Measurements from ENCODE around the gene RPLP2.
A peak's percentile ranks its signal among the peaks of the same experiment; 100 is the strongest.

The RPLP2 gene

DNA sequence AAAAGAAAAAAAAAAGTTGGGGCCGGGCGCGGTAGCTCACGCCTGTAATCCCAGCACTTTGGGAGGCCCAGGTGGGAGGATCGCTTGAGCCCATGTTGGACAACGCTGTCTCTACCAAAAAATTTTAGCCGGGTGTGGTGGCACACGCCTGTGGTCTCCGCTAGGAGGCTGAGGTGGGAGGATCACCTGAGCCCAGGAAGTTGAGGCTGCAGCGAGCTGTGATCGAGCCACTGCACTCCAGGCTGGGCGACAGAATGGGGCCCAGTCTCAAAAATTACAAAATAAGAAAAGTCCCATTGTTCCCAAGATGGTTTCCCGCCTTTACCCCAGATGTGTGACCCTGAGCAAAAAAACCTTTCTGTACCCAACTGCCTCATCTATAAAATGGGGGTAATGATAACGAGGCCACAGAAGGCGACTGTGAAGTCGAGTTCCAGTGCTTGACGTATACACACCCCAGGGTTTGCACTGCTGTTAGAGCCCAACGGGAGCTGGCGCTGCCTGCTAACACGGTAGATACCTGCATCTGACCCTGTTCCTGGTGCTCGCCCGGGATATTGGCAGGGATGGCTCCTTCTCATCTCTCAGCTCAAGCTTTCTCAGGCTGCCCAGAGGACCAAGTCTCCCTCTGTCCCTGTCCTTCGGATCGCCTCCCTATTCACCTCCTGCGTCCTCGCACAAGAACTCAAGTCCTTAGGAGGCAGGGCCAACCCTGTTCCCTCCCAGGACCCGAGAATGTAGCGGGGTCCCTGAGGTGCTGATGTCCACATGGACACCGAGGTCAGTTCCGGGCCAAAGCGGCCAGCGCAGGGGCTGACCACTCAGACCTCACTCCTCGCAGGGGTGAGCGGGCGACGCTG, 1.1 kb upstream of the RPLP2 start:
- DNase-seq, result no peak

DNA sequence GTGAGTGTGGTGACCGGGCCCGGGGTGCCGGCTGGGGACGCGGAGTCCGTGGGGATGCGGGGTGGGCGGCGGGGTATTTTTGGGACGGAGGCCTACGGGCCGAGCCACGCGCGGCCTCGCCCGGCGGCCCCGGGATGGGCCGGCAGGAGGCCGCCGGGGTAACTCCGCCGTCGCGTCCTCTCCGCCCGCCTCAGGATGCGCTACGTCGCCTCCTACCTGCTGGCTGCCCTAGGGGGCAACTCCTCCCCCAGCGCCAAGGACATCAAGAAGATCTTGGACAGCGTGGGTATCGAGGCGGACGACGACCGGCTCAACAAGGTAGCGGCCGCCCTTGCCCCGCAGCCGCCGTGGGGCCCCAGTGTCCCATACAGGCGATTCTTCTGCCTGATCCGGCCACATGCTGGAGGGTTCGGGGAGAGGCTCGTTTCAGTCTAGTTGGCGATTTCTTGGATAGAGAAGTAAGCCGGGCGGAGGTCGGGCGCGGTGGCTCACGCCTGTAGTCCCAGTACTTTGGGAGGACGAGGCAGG, 337 bp downstream of the RPLP2 start:
- no peak for DNase-seq

DNA sequence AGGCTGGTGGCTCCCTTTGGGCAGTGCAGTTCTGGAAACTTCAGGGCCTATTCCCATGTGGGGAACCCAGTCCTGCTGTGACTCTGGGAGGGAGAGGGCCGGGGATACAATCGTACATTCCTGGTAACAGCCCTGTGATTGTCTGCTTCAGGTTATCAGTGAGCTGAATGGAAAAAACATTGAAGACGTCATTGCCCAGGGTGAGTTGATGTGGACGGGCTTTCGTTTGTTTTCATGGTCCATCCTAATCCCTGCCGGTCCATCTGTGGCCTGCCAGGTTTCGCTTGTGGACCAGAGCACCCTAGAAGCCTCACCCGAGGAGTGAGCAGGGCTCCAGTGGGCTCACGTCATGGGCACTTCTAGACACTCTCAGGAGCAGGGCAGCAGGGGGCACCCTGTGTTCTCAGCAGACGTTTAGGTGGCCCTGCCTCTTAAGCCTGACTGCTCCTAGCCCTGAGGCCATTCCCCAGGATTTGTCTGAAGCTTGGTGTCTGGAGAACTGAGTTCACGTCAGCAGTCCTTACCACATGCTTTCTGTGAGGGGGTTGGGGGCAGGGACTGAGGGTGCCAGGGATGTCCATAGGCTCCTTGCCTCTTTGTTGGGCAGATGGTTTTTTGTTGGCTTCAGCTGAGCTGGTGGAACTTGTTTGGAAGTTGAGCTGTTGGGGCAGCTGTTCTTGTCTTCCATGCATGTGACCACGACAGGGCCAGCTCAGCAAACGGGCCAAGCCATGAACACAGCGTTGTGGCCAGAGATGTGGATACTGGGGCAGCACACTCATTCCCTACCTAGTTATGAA, 1.9 kb downstream of the RPLP2 start:
- no peak for DNase-seq

DNA sequence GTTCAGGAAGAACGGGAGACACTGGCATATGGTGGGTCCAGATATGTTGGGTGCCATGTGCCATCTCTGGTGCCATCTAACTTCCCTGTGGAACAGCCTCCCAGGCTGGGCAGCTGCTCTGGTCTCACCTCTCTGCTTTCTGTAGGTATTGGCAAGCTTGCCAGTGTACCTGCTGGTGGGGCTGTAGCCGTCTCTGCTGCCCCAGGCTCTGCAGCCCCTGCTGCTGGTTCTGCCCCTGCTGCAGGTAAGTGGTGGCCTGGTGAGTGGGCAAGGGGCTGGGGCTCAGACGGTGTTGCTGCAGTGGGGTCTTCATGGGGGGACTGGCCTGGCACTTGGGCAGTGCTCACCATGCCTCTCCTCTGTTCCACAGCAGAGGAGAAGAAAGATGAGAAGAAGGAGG, 2.6 kb downstream of the RPLP2 start:
- no peak for DNase-seq

DNA sequence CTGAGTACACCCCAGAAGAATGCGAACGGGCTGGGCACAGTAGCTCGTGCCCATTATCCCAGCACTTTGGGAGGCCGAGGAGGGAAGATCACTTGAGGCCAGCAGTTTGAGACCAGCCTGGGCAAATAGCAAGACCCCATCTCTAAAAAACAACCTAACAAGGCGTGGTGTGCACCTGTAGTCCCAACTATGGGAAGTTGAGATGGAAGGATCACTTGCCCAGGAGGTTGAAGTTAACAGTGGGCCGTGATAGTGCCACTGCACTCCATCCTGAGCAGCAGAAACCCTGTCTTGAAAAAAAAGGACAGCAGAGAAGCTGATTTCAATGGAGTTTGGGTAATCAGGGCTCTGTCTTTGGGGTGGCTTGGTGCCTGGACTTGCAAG, 3.3 kb downstream of the RPLP2 start:
- no peak for DNase-seq

DNA sequence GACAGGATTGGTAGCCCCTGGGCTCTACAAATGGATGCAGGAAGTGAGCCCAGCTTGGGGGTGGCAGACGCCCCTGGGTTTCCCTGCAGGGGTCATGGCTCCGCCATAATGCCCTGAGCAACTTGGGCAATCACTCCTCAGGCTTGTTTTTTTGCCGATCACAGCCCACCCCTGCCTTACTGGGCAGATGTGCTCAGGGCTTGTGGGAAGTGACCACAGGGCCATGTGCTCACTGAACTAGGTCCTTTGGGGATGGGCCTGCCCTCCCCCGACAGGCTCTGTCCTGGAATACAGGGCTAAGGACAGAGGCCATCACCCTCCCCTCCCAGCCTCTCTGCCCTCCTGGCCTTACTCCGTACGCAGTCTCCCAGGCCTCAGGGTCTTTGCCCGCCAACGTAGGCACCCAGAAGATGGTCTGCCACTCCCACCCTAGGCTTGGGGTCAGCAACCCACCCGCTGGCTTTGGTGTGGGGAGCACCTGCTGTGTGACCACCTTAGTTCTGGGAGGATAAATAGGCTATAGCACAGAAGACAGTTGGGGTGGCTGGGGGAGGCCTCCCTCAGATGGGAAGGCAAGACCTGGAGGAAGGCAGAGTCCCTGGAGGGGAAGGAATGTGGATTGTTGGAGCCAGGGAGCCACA, 3.8 kb downstream of the RPLP2 start:
- DNase-seq, result no peak

DNA sequence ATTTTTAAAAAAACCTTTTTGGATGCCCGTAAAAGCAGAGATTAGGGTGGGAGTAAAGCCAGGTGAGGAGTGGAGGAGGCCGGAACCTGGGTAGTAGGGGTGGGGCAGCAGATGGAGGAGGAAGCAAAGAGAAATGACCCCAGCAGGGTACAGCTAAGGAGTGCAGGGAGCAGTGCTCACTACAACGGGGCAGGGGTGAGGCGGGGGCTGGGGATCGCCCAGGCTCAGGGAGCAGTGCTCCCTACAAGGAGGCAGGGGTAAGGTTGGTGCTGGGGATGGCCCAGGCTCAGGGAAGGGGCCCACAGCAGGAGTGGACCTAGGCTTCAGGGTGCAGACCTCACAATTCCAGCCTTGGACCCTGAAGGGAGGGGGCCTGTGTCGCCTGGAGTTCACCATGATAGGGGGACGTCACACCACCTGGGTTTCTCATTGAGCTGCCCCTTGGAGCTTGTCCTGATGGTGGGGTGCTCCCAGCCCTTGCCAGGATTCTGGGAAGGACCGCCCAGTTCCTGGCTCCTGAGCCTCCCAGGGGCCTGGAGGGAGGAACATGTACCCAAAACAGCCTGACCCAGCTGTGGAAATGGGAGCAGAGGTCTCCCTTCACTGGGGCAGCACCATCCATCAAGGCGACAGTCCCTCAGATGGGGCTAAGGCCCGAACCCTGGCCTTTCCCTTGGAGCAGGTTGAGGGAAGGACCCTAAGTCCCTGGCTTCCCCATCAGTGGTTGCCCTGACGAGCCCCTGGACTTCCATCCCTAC, 6.1 kb downstream of the RPLP2 start:
- no peak for DNase-seq

DNA sequence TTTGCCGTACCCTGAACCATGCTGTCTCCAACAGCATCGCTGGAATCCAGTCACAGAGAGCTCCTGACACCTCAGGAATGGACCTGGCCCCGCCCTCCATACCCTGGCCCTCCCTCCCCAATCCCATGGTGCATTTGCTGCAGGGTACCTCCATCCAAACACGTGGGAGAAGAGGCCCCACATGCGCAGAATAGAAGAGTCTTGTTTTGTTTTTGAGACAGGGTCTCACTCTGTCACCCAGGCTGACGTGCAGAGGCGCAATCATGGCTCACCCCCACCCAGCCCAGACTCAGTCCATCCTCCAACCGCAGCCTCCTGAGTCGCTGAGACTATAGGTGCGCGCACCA, 6.6 kb downstream of the RPLP2 start:
- no peak for DNase-seq

DNA sequence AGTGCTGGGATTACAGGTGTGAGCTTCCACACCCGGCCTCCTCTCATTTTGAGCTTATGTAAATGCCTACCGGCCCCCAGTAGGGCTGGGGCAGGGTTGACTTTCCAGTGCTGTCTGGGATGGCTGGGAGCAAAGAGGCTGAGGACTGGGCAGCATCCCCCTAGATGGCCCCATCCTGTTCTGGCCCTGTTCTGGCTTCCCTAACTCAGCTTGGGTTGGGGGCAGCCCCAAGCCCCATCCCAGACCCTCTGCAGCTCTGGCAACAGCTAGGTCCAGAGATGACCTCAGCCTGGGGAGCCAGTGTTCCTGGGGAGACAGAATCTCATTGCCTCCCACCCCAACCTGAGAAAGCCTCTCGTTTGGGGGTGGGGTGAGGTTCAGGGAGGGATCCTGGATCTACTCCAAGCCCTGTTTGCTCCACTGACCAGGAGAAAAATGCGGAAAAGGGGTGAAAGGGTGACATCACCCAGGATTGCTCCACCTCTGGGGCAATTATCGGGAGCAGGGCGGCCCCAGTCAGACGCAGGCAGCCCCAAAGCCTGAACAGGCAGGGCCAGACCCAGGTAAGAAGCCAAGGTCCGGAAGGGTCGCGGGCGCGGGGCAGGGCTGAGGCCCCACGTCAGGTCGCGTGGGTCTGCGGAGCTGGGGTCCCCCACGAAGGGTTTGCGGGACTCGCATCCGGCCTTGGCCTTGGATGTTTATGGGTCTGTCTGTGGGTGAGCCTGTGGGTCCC, 8.8 kb downstream of the RPLP2 start, which contains the start of gene PNPLA2:
Gene PNPLA2, plus strand, starts transcription at position 519 of the 733 bp plus-strand sequence. CDS start 805 bp downstream, outside the sequence.
- no peak for DNase-seq

DNA sequence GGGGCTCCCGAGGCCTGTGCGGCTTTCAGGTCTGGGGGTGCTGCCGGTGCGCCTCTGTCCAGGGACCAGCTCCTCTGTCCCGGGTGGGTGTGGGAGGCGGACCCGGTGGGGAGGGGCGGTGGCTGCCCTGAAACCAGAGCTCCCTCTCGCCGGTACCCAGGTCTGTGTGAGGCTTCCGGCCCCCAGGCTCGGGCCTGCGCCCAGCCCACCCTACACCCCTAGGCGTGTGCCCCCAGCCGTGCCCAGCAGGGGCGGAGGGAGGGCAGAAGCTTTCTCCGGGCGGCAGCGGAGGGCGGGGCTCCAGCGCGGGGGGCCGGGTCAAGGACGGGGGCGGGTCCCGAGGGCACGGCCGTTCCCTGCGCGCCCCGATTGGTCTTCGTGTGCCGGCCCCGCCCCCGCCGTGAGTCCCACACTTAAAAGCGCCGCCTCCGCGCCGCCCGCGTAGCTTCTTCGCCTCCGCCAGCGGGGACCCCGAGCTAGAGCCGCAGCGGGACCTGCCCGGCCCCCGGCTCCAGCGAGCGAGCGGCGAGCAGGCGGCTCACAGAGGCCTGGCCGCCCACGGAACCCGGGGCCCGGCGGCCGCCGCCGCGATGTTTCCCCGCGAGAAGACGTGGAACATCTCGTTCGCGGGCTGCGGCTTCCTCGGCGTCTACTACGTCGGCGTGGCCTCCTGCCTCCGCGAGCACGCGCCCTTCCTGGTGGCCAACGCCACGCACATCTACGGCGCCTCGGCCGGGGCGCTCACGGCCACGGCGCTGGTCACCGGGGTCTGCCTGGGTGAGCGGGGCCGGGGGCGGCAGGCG, 9.6 kb downstream of the RPLP2 start:
- DNase-seq, result peak; percentile 80 to 92

DNA sequence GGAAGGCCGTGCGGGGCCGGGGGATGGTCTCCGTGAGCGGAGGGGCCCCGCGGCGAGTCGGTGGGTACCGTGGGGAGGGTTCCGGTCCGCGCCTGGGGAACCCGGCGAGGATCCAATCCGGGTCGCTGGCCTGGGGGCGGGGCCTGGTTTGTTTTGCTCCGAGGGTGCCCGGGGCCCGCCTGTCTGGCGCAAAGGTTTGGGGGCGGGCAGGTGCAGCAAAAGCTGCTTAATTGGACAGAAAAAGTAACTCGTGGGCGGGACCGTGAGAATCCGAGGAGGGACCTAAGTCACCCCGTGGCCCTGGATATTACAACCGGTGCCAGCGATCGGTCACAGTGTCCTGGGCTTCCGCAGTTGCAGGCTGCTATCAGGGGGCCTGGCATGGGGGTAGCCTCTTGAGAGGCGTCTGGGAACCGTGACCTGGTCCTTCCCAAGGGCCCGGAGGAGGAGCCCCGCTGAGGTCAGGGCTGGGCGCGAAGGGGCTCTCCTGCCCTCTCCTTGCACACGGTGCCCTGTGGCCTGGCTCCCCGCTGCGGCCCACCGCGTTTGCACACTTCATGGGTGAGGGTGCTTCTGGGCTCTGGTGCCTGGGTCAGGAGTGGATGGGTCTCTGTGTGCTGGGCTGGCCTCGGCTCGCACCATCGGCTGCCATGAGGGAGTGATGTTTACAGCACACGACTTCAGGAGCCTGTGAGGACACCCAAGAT, 10.3 kb downstream of the RPLP2 start:
- peak; percentile 64 to 69 for DNase-seq

DNA sequence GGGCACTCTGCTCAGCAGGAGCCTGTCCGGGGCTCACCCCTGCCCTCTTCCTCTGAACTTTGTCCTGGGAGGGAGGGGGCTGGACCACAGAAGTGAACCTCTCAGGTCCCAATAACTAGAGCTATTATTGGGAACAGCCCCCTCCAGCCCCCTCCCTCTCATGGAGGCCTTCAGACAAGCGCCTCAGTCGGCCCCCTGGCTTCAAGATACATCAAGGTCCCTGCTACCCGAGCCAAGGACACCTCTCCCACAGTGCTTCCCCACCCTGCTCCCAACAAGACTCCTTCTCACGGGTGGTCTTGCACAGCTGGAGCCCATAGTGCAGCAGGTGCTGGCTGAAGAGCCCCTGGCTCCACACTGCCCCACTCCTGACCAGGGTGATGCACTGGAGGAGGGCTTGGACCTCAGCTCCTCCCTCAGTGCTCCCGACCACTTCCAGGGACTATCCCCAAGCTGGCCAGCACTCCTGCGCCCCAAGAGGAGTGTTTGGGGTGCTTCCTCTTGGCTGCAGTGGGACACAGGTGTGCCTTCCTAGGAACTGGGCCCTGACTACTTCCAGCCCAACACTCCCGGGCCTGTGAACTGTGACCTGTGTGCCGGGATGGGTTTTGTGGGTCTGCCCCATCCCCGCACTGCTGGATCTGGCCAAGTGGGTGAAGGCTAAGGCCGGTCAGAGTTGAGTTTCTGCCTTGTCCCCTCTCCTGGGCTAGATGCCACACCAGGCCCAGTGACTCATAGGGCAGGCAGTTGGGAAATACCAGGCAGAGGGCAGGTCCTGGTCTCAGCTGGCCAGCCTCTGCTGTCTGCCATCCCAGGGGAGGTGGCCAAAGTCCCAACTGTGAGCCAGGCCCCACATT, 11.1 kb downstream of the RPLP2 start:
- DNase-seq, result peak; percentile 70 to 75

DNA sequence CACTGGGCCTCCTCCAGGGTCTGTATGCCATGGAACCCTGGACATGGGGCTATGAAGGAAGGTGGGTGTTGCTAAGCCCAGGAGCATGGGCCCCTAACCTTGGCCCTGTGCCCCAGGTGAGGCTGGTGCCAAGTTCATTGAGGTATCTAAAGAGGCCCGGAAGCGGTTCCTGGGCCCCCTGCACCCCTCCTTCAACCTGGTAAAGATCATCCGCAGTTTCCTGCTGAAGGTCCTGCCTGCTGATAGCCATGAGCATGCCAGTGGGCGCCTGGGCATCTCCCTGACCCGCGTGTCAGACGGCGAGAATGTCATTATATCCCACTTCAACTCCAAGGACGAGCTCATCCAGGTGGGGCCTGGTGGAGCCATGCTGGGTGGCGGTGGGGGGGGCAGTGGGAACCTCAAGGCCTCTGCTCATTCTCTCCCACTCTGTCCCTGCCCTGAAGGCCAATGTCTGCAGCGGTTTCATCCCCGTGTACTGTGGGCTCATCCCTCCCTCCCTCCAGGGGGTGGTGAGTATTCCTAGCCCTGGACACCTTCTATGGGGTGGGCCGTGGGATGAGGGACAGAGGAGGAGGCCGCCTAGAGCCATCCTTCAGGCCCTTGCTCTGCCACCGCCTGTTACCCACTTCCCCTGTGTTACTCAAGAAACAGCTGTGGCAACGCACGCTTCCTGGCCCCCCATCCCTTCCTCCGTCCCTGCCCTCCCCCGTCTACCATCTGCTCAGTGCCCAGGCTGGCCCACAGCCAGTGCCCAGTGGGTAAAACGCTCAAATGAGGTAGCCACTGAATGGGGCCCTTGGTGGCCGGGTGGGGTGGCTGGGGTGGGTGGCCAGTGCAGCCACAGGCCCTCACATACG, 12.0 kb downstream of the RPLP2 start:
- DNase-seq, result peak in 1 of 2 donors; percentile 34

DNA sequence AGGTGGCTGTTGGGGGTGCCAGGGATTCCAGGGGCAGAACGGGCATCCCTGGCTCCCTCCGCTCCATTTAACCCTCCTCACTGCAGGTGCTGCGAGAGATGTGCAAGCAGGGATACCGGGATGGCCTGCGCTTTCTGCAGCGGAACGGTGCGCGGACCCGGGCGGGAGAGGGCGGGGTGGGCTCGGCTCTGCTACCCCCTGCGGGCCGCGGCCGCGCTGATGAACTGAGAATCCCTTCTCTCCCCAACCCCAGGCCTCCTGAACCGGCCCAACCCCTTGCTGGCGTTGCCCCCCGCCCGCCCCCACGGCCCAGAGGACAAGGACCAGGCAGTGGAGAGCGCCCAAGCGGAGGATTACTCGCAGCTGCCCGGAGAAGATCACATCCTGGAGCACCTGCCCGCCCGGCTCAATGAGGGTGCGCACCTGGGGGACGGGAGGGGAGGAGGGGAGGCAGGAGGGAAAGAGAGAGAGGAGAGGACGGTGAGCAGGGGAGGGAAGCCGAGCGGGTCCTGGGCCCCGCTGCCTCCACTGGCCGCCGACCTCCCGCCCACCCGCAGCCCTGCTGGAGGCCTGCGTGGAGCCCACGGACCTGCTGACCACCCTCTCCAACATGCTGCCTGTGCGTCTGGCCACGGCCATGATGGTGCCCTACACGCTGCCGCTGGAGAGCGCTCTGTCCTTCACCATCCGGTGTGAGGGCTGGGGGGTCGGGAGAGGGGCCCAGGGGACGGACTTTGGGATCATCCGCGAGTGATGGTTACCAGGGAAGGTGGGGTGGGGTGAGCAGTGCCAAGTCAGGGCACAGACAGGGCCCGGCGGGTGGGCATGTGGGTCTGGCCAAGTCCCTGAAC, 13.9 kb downstream of the RPLP2 start:
- DNase-seq, result no peak

DNA sequence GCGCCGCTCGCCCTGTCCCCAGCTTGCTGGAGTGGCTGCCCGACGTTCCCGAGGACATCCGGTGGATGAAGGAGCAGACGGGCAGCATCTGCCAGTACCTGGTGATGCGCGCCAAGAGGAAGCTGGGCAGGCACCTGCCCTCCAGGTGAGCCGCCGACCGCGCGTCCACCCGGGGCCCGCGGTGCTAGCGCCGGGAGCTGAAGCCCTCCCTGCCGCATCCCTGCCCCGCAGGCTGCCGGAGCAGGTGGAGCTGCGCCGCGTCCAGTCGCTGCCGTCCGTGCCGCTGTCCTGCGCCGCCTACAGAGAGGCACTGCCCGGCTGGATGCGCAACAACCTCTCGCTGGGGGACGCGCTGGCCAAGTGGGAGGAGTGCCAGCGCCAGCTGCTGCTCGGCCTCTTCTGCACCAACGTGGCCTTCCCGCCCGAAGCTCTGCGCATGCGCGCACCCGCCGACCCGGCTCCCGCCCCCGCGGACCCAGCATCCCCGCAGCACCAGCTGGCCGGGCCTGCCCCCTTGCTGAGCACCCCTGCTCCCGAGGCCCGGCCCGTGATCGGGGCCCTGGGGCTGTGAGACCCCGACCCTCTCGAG, 14.6 kb downstream of the RPLP2 start:
- DNase-seq, result no peak

DNA sequence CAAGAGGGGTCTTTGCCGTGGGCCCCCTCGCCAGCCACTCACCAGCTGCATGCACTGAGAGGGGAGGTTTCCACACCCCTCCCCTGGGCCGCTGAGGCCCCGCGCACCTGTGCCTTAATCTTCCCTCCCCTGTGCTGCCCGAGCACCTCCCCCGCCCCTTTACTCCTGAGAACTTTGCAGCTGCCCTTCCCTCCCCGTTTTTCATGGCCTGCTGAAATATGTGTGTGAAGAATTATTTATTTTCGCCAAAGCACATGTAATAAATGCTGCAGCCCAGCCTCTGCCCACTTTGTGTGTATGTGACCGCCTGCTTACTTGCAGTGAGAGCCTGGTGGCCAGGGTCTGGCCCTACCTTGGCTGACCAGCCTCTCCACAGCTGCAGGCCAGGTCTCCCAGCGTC, 15.2 kb downstream of the RPLP2 start:
- DNase-seq, result no peak

All from inflammatory macrophage treated with lipopolysaccharide for 1 hour (primary cell).